ENCODE data around the gene MLST8. TPM values are rescaled to one million over a fixed set of nuclear protein-coding genes. Genes with fewer than 3 reads are reported as not detected.
A peak's percentile ranks its signal among the peaks of the same experiment; 100 is the strongest.

Gene MLST8
- total and polyA plus RNA-seq, 7 donors: 18.8 to 60.5 (median 35.0) TPM

GRCh38 chr16:2166263-2167067 lies 38.8 kb upstream of the MLST8 start:
- 85 to 89% (median 87%) methylated on average over 17 of the region's 17 CpGs for WGBS, 3 donors
- intact Hi-C loops (cut with DNase I): no loop called here
- ATAC-seq: no peak
- Histone ChIP-seq H3K27ac (no peak overlapping the region), H3K4me3 (no peak overlapping the region), H3K27me3 (ENCODE audit: insufficient read depth in 3 of 3, low read length in 2 of 3) (no peaks in the 10 kb centered on the region), H3K9me3 (no peaks in the 10 kb centered on the region), H3K4me1 (peaks cover 2% of the 10 kb centered on the region), H3K36me3 (ENCODE audit: insufficient read depth in 1 of 2, low read depth in 1 of 2) (peaks cover 3 to 39% of the 10 kb centered on the region in 2 donors)
- TF ChIP-seq CTCF (IDR thresholded peaks at IDR 0.05): no peak
- DNase-seq: no peak

- H3K9me3 ChIP-seq: no peaks in the 10 kb centered on the region
- intact Hi-C loops (cut with DNase I): no loop called here
- H3K27ac ChIP-seq: no peak overlapping the region
- ATAC-seq: no peak
- no peaks in the 10 kb centered on the region for H3K27me3 ChIP-seq (ENCODE audit: insufficient read depth in 3 of 3, low read length in 2 of 3)
- no peak for TF ChIP-seq CTCF (IDR thresholded peaks at IDR 0.05)
- DNase-seq: no peak
- H3K36me3 ChIP-seq (ENCODE audit: insufficient read depth in 1 of 2, low read depth in 1 of 2): peaks cover 3 to 46% of the 10 kb centered on the region in 2 donors
- H3K4me3 ChIP-seq: no peak overlapping the region
- 89 to 92% (median 89%) methylated on average over 18 of the region's 18 CpGs for WGBS, 3 donors
- H3K4me1 ChIP-seq: no peaks in the 10 kb centered on the region
Measured at GRCh38 chr16:2167068-2167638, 38.1 kb upstream of the MLST8 start.

GRCh38 chr16:2170080-2170479 lies 35.2 kb upstream of the MLST8 start:
- Histone ChIP-seq H3K4me1 (no peaks in the 10 kb centered on the region), H3K36me3 (ENCODE audit: insufficient read depth in 1 of 2, low read depth in 1 of 2) (peaks cover 3 to 75% of the 10 kb centered on the region in 2 donors), H3K27me3 (ENCODE audit: insufficient read depth in 3 of 3, low read length in 2 of 3) (no peaks in the 10 kb centered on the region), H3K4me3 (peak overlapping the region; percentile 43), H3K27ac (peak overlapping the region; percentile 53), H3K9me3 (no peaks in the 10 kb centered on the region)
- intact Hi-C loops (cut with DNase I): no loop called here
- no peak for TF ChIP-seq CTCF (IDR thresholded peaks at IDR 0.05)
- DNase-seq (no peak), ATAC-seq (peak in 2 of 4 donors; percentile 24)
- WGBS, 3 donors: 60 to 67% (median 66%) methylated on average over 12 to 18 of the region's 18 CpGs

- DNase-seq (no peak), ATAC-seq (peak in 1 of 4 donors; percentile 9)
- Histone ChIP-seq H3K27ac (no peak overlapping the region), H3K4me1 (no peaks in the 10 kb centered on the region), H3K9me3 (no peaks in the 10 kb centered on the region), H3K36me3 (ENCODE audit: insufficient read depth in 1 of 2, low read depth in 1 of 2) (peaks cover 3 to 81% of the 10 kb centered on the region in 2 donors), H3K4me3 (peak overlapping the region; percentile 43), H3K27me3 (ENCODE audit: insufficient read depth in 3 of 3, low read length in 2 of 3) (no peaks in the 10 kb centered on the region)
- 77 to 87% (median 78%) methylated on average over 40 to 47 of the region's 47 CpGs for WGBS, 3 donors
- intact Hi-C loops (cut with DNase I): no loop called here
- no peak for TF ChIP-seq CTCF (IDR thresholded peaks at IDR 0.05)
Measured at GRCh38 chr16:2170587-2171435, 34.4 kb upstream of the MLST8 start.
